ENCODE data around the gene PLTP. TPM values are rescaled to one million over a fixed set of nuclear protein-coding genes. Genes with fewer than 3 reads are reported as not detected.
A peak's percentile ranks its signal among the peaks of the same experiment; 100 is the strongest.

PLTP gene
- total and polyA plus RNA-seq, 2 experiments from 2014 or later, result 108 to 160 TPM

DNA sequence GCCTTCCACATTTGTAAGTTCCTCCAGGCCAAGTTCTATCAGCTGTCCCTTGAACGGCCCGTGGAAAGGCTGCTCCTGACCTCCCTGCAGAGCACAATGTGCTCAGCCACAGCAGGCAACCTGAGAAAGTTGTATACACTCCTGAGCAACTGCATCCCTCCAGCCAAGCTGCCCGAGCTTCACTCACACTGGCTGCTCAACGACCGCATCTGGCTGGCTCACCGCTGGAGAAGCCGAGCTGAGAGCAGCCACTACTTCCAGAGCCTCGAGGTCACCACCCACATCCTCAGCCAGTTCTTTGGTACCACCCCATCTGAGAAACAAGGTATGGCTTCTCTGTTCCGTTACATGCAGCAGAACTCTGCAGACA lies 28.9 kb downstream of the PLTP start:
- Histone ChIP-seq H3K36me3 (ENCODE audit: insufficient read depth) (peaks cover 3% of the 10 kb centered on the region; the same call in 1 of the 2 replicates), H3K9me2 (ENCODE audit: insufficient read depth) (no peaks in the 10 kb centered on the region), H3K27me3 (ENCODE audit: insufficient read depth) (no peaks in the 10 kb centered on the region), H3K79me2 (replicated peaks; ENCODE audit: insufficient read depth) (peaks cover 14% of the 10 kb centered on the region), H3K4me1 (ENCODE audit: insufficient read depth) (no peaks in the 10 kb centered on the region), H2AFZ (no peak overlapping the region), H3K4me3 (no peak overlapping the region), H3K4me2 (no peak overlapping the region), H3K27ac (ENCODE audit: low read depth) (no peak overlapping the region), H4K20me1 (replicated peaks; ENCODE audit: insufficient read depth) (peaks cover 11% of the 10 kb centered on the region), H3F3A (replicated peaks; ENCODE audit: low read depth) (no peaks in the 10 kb centered on the region)
- Mint-ChIP-seq H3K4me3 (peak overlapping the region; percentile 27; the same call in 1 of the 3 replicates), H3K27ac (no peak overlapping the region), H3K9me3 (no peaks in the 10 kb centered on the region), H3K27me3 (ENCODE audit: insufficient read depth, low read depth, poor library complexity) (peaks cover 6% of the 10 kb centered on the region), H3K36me3 (ENCODE audit: low read depth) (peaks cover 22% of the 10 kb centered on the region), H3K4me1 (peaks cover 8% of the 10 kb centered on the region)
- no peak for TF ChIP-seq ZNF114 (CRISPR knock-in tag; IDR thresholded peaks at IDR 0.05)
- TF ChIP-seq POLR2AphosphoS5 (IDR thresholded peaks at IDR 0.05; ENCODE audit: low read depth), result no peak
- TF ChIP-seq ETS1 (IDR thresholded peaks at IDR 0.05), result no peak
- TF ChIP-seq, protein P1, sequence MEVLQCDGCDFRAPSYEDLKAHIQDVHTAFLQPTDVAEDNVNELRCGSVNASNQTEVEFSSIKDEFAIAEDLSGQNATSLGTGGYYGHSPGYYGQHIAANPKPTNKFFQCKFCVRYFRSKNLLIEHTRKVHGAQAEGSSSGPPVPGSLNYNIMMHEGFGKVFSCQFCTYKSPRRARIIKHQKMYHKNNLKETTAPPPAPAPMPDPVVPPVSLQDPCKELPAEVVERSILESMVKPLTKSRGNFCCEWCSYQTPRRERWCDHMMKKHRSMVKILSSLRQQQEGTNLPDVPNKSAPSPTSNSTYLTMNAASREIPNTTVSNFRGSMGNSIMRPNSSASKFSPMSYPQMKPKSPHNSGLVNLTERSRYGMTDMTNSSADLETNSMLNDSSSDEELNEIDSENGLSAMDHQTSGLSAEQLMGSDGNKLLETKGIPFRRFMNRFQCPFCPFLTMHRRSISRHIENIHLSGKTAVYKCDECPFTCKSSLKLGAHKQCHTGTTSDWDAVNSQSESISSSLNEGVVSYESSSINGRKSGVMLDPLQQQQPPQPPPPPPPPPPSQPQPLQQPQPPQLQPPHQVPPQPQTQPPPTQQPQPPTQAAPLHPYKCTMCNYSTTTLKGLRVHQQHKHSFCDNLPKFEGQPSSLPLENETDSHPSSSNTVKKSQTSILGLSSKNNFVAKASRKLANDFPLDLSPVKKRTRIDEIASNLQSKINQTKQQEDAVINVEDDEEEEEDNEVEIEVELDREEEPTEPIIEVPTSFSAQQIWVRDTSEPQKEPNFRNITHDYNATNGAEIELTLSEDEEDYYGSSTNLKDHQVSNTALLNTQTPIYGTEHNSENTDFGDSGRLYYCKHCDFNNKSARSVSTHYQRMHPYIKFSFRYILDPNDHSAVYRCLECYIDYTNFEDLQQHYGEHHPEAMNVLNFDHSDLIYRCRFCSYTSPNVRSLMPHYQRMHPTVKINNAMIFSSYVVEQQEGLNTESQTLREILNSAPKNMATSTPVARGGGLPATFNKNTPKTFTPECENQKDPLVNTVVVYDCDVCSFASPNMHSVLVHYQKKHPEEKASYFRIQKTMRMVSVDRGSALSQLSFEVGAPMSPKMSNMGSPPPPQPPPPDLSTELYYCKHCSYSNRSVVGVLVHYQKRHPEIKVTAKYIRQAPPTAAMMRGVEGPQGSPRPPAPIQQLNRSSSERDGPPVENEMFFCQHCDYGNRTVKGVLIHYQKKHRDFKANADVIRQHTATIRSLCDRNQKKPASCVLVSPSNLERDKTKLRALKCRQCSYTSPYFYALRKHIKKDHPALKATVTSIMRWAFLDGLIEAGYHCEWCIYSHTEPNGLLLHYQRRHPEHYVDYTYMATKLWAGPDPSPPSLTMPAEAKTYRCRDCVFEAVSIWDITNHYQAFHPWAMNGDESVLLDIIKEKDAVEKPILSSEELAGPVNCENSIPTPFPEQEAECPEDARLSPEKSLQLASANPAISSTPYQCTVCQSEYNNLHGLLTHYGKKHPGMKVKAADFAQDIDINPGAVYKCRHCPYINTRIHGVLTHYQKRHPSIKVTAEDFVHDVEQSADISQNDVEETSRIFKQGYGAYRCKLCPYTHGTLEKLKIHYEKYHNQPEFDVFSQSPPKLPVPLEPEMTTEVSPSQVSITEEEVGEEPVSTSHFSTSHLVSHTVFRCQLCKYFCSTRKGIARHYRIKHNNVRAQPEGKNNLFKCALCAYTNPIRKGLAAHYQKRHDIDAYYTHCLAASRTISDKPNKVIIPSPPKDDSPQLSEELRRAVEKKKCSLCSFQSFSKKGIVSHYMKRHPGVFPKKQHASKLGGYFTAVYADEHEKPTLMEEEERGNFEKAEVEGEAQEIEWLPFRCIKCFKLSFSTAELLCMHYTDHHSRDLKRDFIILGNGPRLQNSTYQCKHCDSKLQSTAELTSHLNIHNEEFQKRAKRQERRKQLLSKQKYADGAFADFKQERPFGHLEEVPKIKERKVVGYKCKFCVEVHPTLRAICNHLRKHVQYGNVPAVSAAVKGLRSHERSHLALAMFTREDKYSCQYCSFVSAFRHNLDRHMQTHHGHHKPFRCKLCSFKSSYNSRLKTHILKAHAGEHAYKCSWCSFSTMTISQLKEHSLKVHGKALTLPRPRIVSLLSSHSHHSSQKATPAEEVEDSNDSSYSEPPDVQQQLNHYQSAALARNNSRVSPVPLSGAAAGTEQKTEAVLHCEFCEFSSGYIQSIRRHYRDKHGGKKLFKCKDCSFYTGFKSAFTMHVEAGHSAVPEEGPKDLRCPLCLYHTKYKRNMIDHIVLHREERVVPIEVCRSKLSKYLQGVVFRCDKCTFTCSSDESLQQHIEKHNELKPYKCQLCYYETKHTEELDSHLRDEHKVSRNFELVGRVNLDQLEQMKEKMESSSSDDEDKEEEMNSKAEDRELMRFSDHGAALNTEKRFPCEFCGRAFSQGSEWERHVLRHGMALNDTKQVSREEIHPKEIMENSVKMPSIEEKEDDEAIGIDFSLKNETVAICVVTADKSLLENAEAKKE (CRISPR knock-in tag; IDR thresholded peaks at IDR 0.05), result no peak
- no peak for TF ChIP-seq EZH2phosphoT487 (IDR thresholded peaks at IDR 0.05; ENCODE audit: unreplicated experiment)
- no peak for TF ChIP-seq STAT1 (IDR thresholded peaks at IDR 0.05; ENCODE audit: unreplicated experiment)
- TF ChIP-seq, protein P2, sequence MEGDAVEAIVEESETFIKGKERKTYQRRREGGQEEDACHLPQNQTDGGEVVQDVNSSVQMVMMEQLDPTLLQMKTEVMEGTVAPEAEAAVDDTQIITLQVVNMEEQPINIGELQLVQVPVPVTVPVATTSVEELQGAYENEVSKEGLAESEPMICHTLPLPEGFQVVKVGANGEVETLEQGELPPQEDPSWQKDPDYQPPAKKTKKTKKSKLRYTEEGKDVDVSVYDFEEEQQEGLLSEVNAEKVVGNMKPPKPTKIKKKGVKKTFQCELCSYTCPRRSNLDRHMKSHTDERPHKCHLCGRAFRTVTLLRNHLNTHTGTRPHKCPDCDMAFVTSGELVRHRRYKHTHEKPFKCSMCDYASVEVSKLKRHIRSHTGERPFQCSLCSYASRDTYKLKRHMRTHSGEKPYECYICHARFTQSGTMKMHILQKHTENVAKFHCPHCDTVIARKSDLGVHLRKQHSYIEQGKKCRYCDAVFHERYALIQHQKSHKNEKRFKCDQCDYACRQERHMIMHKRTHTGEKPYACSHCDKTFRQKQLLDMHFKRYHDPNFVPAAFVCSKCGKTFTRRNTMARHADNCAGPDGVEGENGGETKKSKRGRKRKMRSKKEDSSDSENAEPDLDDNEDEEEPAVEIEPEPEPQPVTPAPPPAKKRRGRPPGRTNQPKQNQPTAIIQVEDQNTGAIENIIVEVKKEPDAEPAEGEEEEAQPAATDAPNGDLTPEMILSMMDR (conservative IDR thresholded peaks at IDR 0.05; ENCODE audit: low read depth in 2 of 2), result no peak
- no peak for TF ChIP-seq EZH2 (IDR thresholded peaks at IDR 0.05; ENCODE audit: low read depth, unreplicated experiment)
- no peak for TF ChIP-seq JUNB (IDR thresholded peaks at IDR 0.05; ENCODE audit: unreplicated experiment)
- TF ChIP-seq ZNF331 (CRISPR knock-in tag; IDR thresholded peaks at IDR 0.05; ENCODE audit: low read depth), result no peak
- TF ChIP-seq, protein P3, sequence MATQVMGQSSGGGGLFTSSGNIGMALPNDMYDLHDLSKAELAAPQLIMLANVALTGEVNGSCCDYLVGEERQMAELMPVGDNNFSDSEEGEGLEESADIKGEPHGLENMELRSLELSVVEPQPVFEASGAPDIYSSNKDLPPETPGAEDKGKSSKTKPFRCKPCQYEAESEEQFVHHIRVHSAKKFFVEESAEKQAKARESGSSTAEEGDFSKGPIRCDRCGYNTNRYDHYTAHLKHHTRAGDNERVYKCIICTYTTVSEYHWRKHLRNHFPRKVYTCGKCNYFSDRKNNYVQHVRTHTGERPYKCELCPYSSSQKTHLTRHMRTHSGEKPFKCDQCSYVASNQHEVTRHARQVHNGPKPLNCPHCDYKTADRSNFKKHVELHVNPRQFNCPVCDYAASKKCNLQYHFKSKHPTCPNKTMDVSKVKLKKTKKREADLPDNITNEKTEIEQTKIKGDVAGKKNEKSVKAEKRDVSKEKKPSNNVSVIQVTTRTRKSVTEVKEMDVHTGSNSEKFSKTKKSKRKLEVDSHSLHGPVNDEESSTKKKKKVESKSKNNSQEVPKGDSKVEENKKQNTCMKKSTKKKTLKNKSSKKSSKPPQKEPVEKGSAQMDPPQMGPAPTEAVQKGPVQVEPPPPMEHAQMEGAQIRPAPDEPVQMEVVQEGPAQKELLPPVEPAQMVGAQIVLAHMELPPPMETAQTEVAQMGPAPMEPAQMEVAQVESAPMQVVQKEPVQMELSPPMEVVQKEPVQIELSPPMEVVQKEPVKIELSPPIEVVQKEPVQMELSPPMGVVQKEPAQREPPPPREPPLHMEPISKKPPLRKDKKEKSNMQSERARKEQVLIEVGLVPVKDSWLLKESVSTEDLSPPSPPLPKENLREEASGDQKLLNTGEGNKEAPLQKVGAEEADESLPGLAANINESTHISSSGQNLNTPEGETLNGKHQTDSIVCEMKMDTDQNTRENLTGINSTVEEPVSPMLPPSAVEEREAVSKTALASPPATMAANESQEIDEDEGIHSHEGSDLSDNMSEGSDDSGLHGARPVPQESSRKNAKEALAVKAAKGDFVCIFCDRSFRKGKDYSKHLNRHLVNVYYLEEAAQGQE (IDR thresholded peaks at IDR 0.05; ENCODE audit: unreplicated experiment), result no peak
- DNase-seq (ENCODE audit: low spot score) (no peak), ATAC-seq (no peak)
